Natural killer cell (primary cell): ENCODE measurements around the gene CYGB. TPM values are rescaled to one million over a fixed set of nuclear protein-coding genes. Genes with fewer than 3 reads are reported as not detected.
A peak's percentile ranks its signal among the peaks of the same experiment; 100 is the strongest.

Experiments used
- ATAC-seq, 3 donors: fragments of 150-1000 bp in 2 of 3; fragments of 200-7000 bp in 1 of 3; cut with Tn5 transposase; 1 replicate in 1 of 3; 2 replicates in 2 of 3; pipeline ENCODE4 v1.10.0; 2021; ENCODE audit warnings: mild to moderate bottlenecking in 2 of 3, moderate library complexity in 2 of 3
- DNase-seq, 2 donors: peaks; one replicate each; pipeline versions ENCODE4 v3.0.0 to v3.0.0-alpha.2; 2013 to 2021; ENCODE audit warnings: mixed read lengths in 1 of 2
- H3K27ac ChIP-seq: one replicate; pipeline ENCODE4 v1.5.1; 2013; ENCODE audit warnings: mild to moderate bottlenecking, low read length
- H3K27me3 ChIP-seq: one replicate; pipeline ENCODE4 v1.6.1; 2013; ENCODE audit warnings: low read length; ENCODE audit not compliant: control insufficient read depth, insufficient read depth
- H3K36me3 ChIP-seq: one replicate; pipeline ENCODE4 v1.6.1; 2013; ENCODE audit warnings: low read length; ENCODE audit not compliant: control insufficient read depth, insufficient read depth
- H3K4me1 ChIP-seq: one replicate; pipeline ENCODE4 v1.6.1; 2013; ENCODE audit warnings: low read length; ENCODE audit not compliant: control insufficient read depth, insufficient read depth
- H3K4me3 ChIP-seq: one replicate; pipeline ENCODE4 v1.5.1; 2013; ENCODE audit warnings: low read length
- H3K9me3 ChIP-seq: one replicate; pipeline ENCODE4 v1.6.1; 2013; ENCODE audit warnings: low read length; ENCODE audit not compliant: control insufficient read depth, insufficient read depth
- H3K27ac Mint-ChIP-seq, 2 donors: one replicate each; pipeline ENCODE4 v1.8.0; 2022; ENCODE audit warnings: mild to moderate bottlenecking in 2 of 2, mixed read lengths in 2 of 2, moderate library complexity in 1 of 2
- H3K27me3 Mint-ChIP-seq, 2 donors: one replicate each; pipeline ENCODE4 v1.8.0; 2022; ENCODE audit warnings: low read depth in 2 of 2, mixed read lengths in 2 of 2
- H3K36me3 Mint-ChIP-seq: one replicate; pipeline ENCODE4 v1.8.0; 2022; ENCODE audit warnings: mixed read lengths
- H3K4me1 Mint-ChIP-seq, 2 donors: one replicate each; pipeline ENCODE4 v1.8.0; 2022; ENCODE audit warnings: mixed read lengths in 2 of 2
- H3K4me3 Mint-ChIP-seq: one replicate; pipeline ENCODE4 v1.8.0; 2022; ENCODE audit warnings: mild to moderate bottlenecking, moderate library complexity, mixed read lengths
- H3K9me3 Mint-ChIP-seq, 2 donors: one replicate each; pipeline ENCODE4 v1.8.0; 2022; ENCODE audit warnings: mixed read lengths in 2 of 2
- CTCF ChIP-seq: fragments of 200-600 bp; IDR thresholded peaks from one replicate; pipeline ENCODE4 v1.8.0; 2022; ENCODE audit warnings: antibody characterized with exemption
- WGBS: methylation state at CpG from one replicate; pipeline ENCODE4 v1.1.7; 2013; ENCODE audit warnings: missing lambda C conversion rate; ENCODE audit not compliant: insufficient coverage; 5-methylcytosine and 5-hydroxymethylcytosine counted together
- intact Hi-C: fragments of 100-400 bp; cut with micrococcal nuclease; formaldehyde crosslinking; loops from one replicate; pipeline ENCODE4 v1.14.2; 2022
- total RNA-seq, 4 donors: library from RNA; stranded (reverse); fragments of 120-200 nt in 1 of 4; gene quantifications; one replicate each; pipeline versions ENCODE4 v1.2.3 to v1.2.4, GENCODE V29; 2013 to 2022

The CYGB gene
- total RNA-seq, 3 donors from 2014 or later (not counting 1 experiment from before 2014, with no cell fraction given), result 0.12 to 0.33 (median 0.16) TPM

GRCh38 chr17:76538281-76538931 lies 897 bp upstream of the CYGB start:
- no peak overlapping the region for H3K27ac Mint-ChIP-seq
- no peak for TF ChIP-seq CTCF
- intact Hi-C loops, result no loop called here
- peaks cover 11 to 29% of the 10 kb centered on the region in 2 donors for H3K27me3 Mint-ChIP-seq
- Histone ChIP-seq H3K27me3 (peaks cover 24% of the 10 kb centered on the region), H3K4me3 (no peak overlapping the region), H3K4me1 (peaks cover 18% of the 10 kb centered on the region), H3K27ac (no peak overlapping the region), H3K9me3 (no peaks in the 10 kb centered on the region), H3K36me3 (no peaks in the 10 kb centered on the region)
- H3K9me3 Mint-ChIP-seq, result no peaks in the 10 kb centered on the region
- ATAC-seq, result no peak
- H3K4me3 Mint-ChIP-seq, result peak overlapping the region; percentile 68
- peaks cover 0 to 6% of the 10 kb centered on the region in 2 donors for H3K4me1 Mint-ChIP-seq
- H3K36me3 Mint-ChIP-seq, result no peaks in the 10 kb centered on the region
- WGBS, result 29% methylated on average over 37 of the region's 37 CpGs
- no peak for DNase-seq

- no peaks in the 10 kb centered on the region for H3K4me1 Mint-ChIP-seq
- Histone ChIP-seq H3K27ac (no peak overlapping the region), H3K4me1 (peaks cover 9% of the 10 kb centered on the region), H3K9me3 (no peaks in the 10 kb centered on the region), H3K27me3 (peaks cover 24% of the 10 kb centered on the region), H3K36me3 (no peaks in the 10 kb centered on the region), H3K4me3 (no peak overlapping the region)
- peak in 1 of 3 donors; percentile 27 for ATAC-seq
- DNase-seq, result no peak
- TF ChIP-seq CTCF, result no peak
- H3K4me3 Mint-ChIP-seq, result no peak overlapping the region
- no peaks in the 10 kb centered on the region for H3K9me3 Mint-ChIP-seq
- H3K27me3 Mint-ChIP-seq, result peaks cover 11 to 29% of the 10 kb centered on the region in 2 donors
- intact Hi-C loops, result no loop called here
- WGBS, result 13% methylated on average over 26 of the region's 26 CpGs
- H3K27ac Mint-ChIP-seq, result no peak overlapping the region
- H3K36me3 Mint-ChIP-seq, result no peaks in the 10 kb centered on the region
These were observed 276 bp downstream of the CYGB start for GRCh38 chr17:76537288-76537577.

- no peaks in the 10 kb centered on the region for H3K4me1 Mint-ChIP-seq
- no peak for ATAC-seq
- H3K9me3 ChIP-seq, result no peaks in the 10 kb centered on the region
- H3K27me3 ChIP-seq, result peaks cover 24% of the 10 kb centered on the region
- peaks cover 11 to 29% of the 10 kb centered on the region in 2 donors for H3K27me3 Mint-ChIP-seq
- DNase-seq, result no peak
- no peaks in the 10 kb centered on the region for H3K36me3 Mint-ChIP-seq
- H3K9me3 Mint-ChIP-seq, result no peaks in the 10 kb centered on the region
- H3K36me3 ChIP-seq, result no peaks in the 10 kb centered on the region
- H3K27ac Mint-ChIP-seq, result no peak overlapping the region
- WGBS, result 78% methylated on average over 22 of the region's 25 CpGs
- intact Hi-C loops, result no loop called here
- peaks cover 9% of the 10 kb centered on the region for H3K4me1 ChIP-seq
- no peak overlapping the region for H3K4me3 ChIP-seq
- TF ChIP-seq CTCF, result no peak
- H3K4me3 Mint-ChIP-seq, result peak overlapping the region; percentile 21
- no peak overlapping the region for H3K27ac ChIP-seq
These were observed 810 bp downstream of the CYGB start for GRCh38 chr17:76536511-76537287.
